Activated T-helper 2 cell treated with anti-CD3 and anti-CD28 coated beads, Interferon-gamma antibody, Interleukin-2, Interleukin-4, amounts not matched to agents 10 μg/mL and 5 μg/mL and 100 μg/mL, durations not matched to agents 14 hours and 24 hours and 36 hours (primary cell): ENCODE results near the gene E2F6. TPM values are rescaled to one million over a fixed set of nuclear protein-coding genes. Genes with fewer than 3 reads are reported as not detected.

ENCODE experiments used
- DNase-seq: peaks from one replicate; pipeline ENCODE4 v3.0.0; 2021; ENCODE audit warnings: low spot score
- H3K27ac Mint-ChIP-seq: one replicate; pipeline ENCODE4 v1.8.0; 2021; ENCODE audit warnings: mixed read lengths
- H3K27me3 Mint-ChIP-seq: one replicate; pipeline ENCODE4 v1.8.0; 2021; ENCODE audit warnings: low read depth, mixed read lengths
- H3K36me3 Mint-ChIP-seq: one replicate; pipeline ENCODE4 v1.8.0; 2021; ENCODE audit warnings: low read depth, mixed read lengths
- H3K4me1 Mint-ChIP-seq: one replicate; pipeline ENCODE4 v1.8.0; 2021; ENCODE audit warnings: low read depth, mixed read lengths
- H3K4me3 Mint-ChIP-seq: one replicate; pipeline ENCODE4 v1.8.0; 2021; ENCODE audit warnings: low read depth, mild to moderate bottlenecking, moderate library complexity, mixed read lengths
- H3K9me3 Mint-ChIP-seq: one replicate; pipeline ENCODE4 v1.8.0; 2021; ENCODE audit warnings: mixed read lengths
- intact Hi-C: fragments of 100-400 bp; cut with micrococcal nuclease; formaldehyde crosslinking; loops from one replicate; pipeline ENCODE4 v1.15.1; 2023
- total RNA-seq: library from RNA; stranded (reverse); gene quantifications from 2 replicates; pipeline ENCODE4 v1.2.3, GENCODE V29; 2022

Gene E2F6
- total RNA-seq, 1 donor from 2014 or later: 18.2 TPM

DNA sequence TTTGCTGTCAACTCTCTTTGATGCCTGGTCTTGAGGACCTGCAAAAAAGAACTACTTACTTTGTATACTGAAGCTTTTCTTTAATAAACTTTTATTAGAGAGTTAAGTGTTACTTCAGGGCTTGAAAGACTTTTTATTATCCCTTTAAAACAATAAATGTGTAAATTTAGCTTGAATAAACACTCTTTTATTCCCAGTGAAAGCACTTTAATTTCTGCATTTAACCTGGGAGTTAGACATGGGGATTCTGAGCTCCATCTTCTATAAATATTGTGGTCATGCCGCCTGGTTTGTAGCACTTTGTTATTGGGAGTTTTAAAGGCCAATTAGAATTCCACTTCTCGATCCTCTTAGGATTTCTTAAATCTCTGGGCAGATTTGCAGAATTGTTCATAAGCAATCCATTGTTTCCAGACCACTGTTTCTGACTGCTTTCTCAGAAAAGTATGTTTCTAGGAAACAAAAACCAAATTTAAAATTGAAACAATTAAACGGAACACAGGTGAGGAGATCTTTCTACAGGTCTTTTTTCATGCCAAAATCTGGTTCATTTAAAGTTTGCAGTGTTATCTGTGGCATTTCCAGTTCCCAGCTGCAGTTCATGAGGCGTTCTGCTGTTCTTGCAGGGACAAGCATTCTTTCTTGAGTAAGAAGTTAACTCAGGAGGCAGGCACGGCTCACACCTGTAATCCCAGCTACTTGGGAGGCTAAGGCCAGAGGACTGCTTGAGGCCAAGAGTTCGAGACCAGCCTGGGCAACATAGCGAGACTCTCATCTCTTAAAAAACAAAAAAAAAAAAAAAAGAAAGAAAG, 18.1 kb upstream of the E2F6 start:
- Mint-ChIP-seq H3K36me3 (no peaks in the 10 kb centered on the region), H3K4me1 (peaks cover 7% of the 10 kb centered on the region), H3K4me3 (no peak overlapping the region), H3K9me3 (no peaks in the 10 kb centered on the region), H3K27ac (no peak overlapping the region), H3K27me3 (peaks cover 59% of the 10 kb centered on the region)
- intact Hi-C loops: no loop called here
- DNase-seq: no peak

DNA sequence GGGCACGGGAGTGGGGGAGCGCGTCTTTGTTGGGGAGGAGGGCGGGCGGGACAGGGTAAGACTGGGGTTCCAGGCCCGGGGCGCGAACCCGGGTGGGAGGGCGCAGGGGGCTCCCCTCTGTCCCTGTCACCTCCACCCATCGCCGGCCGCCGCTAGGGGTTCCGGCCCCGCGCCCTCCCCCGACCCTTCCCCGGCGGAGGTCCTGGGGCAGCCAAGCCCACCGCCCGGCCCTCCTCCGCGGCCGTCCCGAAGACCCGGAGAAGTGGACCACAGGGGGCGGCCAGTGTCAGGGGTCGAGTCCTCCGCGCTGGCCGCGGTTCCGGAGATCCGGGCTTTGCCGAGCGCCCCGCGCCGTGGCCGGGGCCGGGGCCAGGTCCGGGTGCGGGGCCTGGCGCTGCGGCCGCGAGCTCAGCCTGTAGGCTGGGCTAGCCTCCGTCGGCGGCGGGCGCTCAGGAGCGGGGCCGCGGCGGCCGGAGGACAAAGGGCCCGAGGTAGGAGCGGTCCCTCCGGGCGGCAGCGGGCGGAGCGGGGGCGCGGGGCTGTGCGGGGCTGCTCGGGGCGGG, 16.6 kb upstream of the E2F6 start:
- H3K9me3 Mint-ChIP-seq: no peaks in the 10 kb centered on the region
- peaks cover 61% of the 10 kb centered on the region for H3K27me3 Mint-ChIP-seq
- intact Hi-C loops: no loop called here
- H3K27ac Mint-ChIP-seq: no peak overlapping the region
- DNase-seq: no peak
- peaks cover 7% of the 10 kb centered on the region for H3K4me1 Mint-ChIP-seq
- H3K4me3 Mint-ChIP-seq: no peak overlapping the region
- no peaks in the 10 kb centered on the region for H3K36me3 Mint-ChIP-seq

DNA sequence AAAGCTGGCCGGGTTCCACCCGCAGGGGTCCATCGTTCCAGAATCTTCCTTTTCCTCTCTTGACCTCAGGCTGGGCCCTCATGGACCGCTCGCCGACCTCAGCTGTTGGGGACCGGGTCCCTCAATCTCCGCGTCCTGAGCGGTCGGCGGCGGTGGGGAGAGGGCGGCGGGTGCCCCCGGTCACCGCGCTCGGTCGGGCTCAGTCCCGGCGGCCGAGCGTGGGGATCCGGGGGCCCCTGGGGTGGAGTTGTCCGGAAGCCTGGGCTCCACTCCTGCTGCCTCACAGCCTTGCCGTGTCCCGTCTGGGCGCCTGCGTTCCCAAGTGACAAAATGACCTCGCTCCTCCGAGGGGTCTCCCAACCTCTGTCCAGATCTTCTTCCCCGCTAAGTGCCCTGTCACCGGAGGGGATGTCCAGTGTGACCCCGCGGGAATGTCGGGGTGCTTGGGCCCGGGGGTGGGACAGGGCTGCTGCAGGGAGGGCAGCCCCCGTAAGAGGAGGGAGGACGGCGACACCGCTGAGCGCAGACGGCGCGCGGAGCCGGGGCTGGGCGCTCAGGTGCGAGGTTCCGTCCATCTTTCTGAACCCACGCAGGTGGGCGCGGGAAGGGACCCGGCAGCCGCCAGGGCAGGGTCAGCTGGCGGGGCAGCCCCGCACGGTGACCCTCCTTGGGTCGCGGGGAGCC, 16.0 kb upstream of the E2F6 start:
- intact Hi-C loops: no loop called here
- DNase-seq: no peak
- no peaks in the 10 kb centered on the region for H3K36me3 Mint-ChIP-seq
- no peak overlapping the region for H3K4me3 Mint-ChIP-seq
- no peaks in the 10 kb centered on the region for H3K9me3 Mint-ChIP-seq
- peaks cover 55% of the 10 kb centered on the region for H3K27me3 Mint-ChIP-seq
- H3K4me1 Mint-ChIP-seq: peaks cover 7% of the 10 kb centered on the region
- H3K27ac Mint-ChIP-seq: no peak overlapping the region

DNA sequence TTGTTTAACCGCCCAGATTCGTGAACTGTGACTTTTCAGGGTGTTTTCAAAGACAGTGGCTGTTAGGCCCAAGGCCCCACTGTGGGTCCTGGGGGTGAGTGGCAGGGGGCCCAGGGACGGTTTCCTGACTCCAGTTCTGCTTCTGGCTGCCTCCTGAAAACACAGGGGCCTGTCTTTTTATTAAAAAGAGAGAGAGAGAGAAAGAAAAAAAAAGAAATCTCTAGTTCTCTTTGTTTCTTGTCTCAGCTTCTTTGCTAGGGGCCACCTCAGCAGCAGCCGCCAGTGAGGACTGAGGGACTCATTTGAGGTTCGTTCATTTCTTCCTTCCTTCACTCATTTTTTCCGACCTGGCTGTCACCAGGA, 15.4 kb upstream of the E2F6 start:
- no peaks in the 10 kb centered on the region for H3K9me3 Mint-ChIP-seq
- intact Hi-C loops: no loop called here
- peaks cover 7% of the 10 kb centered on the region for H3K4me1 Mint-ChIP-seq
- no peak overlapping the region for H3K27ac Mint-ChIP-seq
- no peaks in the 10 kb centered on the region for H3K36me3 Mint-ChIP-seq
- peaks cover 55% of the 10 kb centered on the region for H3K27me3 Mint-ChIP-seq
- no peak overlapping the region for H3K4me3 Mint-ChIP-seq
- no peak for DNase-seq

DNA sequence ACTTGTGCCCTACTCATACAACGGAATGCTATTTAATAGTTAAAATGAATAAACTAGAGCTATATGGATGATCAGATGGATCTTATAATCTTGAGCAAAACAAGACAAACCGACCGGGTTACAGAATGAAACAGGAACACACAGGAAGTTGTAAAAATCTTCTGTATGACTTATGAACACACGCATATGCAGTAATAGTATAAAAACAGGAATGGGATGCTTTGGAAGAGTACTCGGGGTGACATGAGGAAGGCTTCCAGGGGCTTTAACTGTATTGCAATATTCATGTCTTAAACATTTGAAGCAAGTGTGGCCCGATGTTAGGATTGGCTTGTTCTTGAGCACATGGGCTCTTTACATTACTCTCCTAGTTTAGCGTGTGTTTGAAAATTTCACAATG, 14.9 kb upstream of the E2F6 start:
- Mint-ChIP-seq H3K36me3 (no peaks in the 10 kb centered on the region), H3K27me3 (peaks cover 53% of the 10 kb centered on the region), H3K27ac (no peak overlapping the region), H3K9me3 (no peaks in the 10 kb centered on the region), H3K4me1 (peaks cover 7% of the 10 kb centered on the region), H3K4me3 (no peak overlapping the region)
- no peak for DNase-seq
- intact Hi-C loops: no loop called here

DNA sequence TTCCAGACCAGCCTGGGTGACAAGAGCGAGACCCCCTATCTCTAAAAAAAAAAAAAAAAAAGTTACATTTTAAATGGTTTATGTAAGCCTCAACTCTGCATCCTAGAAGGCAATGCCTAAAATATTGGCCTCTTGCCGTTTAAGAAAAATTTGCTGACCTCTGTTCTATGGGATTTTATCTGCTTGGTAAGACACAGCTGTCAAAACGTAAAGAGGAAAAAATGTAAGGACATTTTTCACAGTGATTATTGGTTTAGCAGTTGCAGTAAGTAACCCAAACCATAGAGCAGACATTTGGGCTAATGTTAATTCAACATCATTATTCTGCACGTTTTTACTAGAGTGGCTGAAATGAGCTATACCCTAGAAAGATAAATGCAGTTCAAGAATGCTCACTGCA, 14.4 kb upstream of the E2F6 start:
- Mint-ChIP-seq H3K27me3 (peaks cover 48% of the 10 kb centered on the region), H3K27ac (no peak overlapping the region), H3K9me3 (no peaks in the 10 kb centered on the region), H3K4me3 (no peak overlapping the region), H3K4me1 (peaks cover 7% of the 10 kb centered on the region), H3K36me3 (no peaks in the 10 kb centered on the region)
- DNase-seq: no peak
- intact Hi-C loops: no loop called here

DNA sequence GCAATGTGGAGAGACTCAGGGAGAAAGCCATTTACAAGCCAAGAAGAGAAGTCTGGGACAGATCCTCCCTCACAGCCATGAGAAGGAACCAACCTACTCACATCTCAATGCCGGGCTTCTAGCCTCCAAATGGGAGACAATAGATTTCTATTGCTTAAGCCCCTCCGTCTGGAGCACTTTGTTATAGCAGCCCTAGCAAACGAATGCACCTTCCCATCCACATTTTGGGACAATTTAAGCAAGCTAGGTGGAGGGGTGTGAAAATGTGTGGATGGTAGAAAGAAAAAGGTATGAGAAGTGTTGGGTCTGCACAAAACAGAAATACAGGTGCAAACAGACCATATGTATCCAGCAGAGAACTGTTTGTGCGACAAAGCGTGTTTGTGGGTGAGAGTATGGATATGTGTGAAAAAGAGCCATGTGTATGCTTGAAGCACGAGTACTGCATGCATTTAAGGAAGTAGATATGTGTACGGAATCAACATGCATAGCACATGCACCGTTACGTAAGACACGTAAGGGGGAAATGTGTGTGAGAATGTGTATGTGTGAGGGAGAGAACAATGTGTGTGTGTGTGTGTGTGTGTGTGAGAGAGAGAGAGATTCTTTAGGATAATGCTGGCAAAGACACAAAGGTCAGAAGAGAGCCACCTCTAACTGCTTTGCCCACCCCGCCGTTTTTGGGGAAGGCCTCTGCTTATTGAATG, 13.1 kb upstream of the E2F6 start:
- H3K4me1 Mint-ChIP-seq: peaks cover 7% of the 10 kb centered on the region
- H3K27ac Mint-ChIP-seq: no peak overlapping the region
- H3K4me3 Mint-ChIP-seq: no peak overlapping the region
- DNase-seq: no peak
- H3K27me3 Mint-ChIP-seq: peaks cover 40% of the 10 kb centered on the region
- no peaks in the 10 kb centered on the region for H3K36me3 Mint-ChIP-seq
- intact Hi-C loops: loop anchor here (1.0 to 5.0 kb wide), 2 partner anchors 105 to 203 kb away; no protein-coding TSS in a partner anchor
- H3K9me3 Mint-ChIP-seq: no peaks in the 10 kb centered on the region

DNA sequence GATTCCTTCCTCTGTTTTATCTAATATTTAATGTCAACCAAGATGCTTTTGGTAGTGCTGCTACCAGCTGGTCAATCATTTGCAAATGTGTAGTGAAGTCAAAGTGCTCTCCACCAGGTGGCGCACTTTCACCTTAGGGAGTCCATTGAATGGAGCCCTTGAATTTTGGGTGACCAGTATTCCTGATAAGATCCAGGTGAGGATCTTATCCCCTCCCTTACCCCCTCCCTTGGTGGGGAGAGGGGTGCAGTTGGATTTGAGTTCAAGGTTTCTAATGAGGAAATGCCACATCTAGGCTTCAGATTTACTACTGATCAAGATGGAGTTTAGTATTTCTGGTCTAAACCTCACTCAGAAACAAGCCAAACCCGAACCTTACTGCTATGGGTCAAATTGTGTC, 12.0 kb upstream of the E2F6 start:
- no peaks in the 10 kb centered on the region for H3K36me3 Mint-ChIP-seq
- H3K27me3 Mint-ChIP-seq: peaks cover 29% of the 10 kb centered on the region
- intact Hi-C loops: loop anchor here (1.0 to 5.0 kb wide), 2 partner anchors 106 to 204 kb away; no protein-coding TSS in a partner anchor
- H3K4me1 Mint-ChIP-seq: peaks cover under 1% of the 10 kb centered on the region
- no peaks in the 10 kb centered on the region for H3K9me3 Mint-ChIP-seq
- H3K27ac Mint-ChIP-seq: no peak overlapping the region
- no peak overlapping the region for H3K4me3 Mint-ChIP-seq
- peak; percentile 65 for DNase-seq

DNA sequence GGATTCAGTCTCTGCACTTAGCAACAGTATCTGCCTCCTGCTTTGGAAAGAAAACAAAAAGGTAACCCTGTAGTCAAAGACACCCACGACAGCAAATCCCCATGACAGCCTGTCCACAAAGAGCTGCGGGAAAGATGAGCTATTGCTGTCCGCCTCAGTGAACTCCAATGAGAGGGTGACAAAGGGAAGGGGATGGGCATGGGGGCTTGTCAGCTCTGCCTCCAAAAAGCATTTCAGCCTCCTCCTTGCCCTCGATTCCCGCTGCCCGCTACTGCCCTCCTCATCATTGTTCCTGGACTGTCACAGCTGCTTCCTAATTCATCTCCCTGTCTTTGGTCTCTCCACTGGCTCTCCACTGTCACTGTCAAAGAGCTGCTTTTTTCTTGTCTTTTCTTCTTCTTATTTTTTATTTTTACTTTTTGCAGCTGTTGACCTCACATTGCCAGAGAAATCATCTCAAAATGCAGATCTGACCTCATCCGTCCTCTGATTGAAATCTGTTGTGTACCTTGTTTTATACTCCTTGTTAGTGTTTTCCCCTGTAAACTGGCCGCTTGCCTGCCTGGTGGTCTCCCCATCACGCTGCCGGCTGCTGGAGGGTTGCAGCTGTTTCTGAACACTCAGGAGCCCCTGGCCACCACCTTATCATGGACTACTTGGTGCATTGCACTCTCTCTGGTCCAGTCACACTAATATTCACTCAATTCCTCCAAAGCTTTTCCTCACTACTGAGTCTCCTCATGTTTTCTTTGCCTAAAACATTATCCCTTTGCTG, 7.9 kb upstream of the E2F6 start:
- intact Hi-C loops: no loop called here
- no peaks in the 10 kb centered on the region for H3K36me3 Mint-ChIP-seq

DNA sequence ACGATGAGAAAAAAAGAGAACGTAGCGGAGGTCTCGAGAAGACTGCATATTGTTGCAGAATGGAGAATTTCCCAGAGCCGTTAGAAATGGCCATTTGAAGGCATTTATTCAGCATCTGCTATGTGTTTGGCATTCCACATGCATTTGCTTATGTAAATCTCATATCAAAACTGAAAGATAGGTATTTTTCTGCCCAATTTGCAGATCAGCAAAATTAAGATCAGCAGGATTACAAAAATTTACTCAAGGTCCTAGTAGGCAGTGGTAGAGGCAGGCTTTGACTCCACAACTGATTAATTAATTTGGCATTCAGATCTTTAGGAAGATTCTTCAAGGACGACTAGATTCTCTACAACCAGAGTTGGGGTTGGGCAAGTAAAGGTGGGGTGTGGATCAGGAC, 1.8 kb upstream of the E2F6 start:
- H3K36me3 Mint-ChIP-seq: peaks cover 18% of the 10 kb centered on the region
- no peaks in the 10 kb centered on the region for H3K27me3 Mint-ChIP-seq
- intact Hi-C loops: loop anchor here (5.0 to 10.0 kb wide), 5 partner anchors 125 to 653 kb away; partner anchors contain the start of genes LPIN1, PDIA6 and ROCK2
- no peak for DNase-seq
- peaks cover 19% of the 10 kb centered on the region for H3K4me1 Mint-ChIP-seq
- no peak overlapping the region for H3K4me3 Mint-ChIP-seq
- no peaks in the 10 kb centered on the region for H3K9me3 Mint-ChIP-seq
- no peak overlapping the region for H3K27ac Mint-ChIP-seq

More for the DNA sequence above, 7.9 kb upstream of the E2F6 start:
- no peak for DNase-seq
- Mint-ChIP-seq H3K27ac (no peak overlapping the region), H3K9me3 (no peaks in the 10 kb centered on the region), H3K4me3 (no peak overlapping the region), H3K27me3 (peaks cover 2% of the 10 kb centered on the region), H3K4me1 (peaks cover 4% of the 10 kb centered on the region)

DNA sequence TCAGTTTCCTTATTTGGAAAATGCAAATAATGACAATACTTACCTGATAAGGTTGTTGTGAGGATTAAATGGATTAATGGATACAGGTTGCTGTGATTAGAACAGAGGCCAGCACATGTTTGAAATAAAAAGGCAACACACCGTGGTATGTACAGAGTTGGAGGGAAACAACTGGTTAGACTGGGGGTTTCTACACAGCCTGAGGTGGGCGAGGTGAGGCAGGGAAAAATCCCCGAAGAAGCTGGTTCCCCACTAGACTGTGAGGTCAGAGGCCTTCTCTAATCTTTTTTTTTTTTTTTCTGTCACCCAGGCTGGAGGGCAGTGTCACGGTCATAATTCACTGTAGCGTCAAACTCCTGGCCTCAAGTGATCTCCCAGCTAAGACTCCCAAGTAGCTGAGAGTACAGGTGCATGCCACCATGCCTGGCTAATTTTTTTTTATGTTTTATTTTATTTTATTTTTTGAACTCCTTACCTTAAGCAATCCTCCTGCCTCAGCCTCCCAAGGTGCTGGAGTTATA, 1.2 kb upstream of the E2F6 start:
- intact Hi-C loops: loop anchor here (5.0 to 10.0 kb wide), 5 partner anchors 125 to 652 kb away; partner anchors contain the start of genes LPIN1, PDIA6 and ROCK2
- no peak for DNase-seq
- H3K27me3 Mint-ChIP-seq: no peaks in the 10 kb centered on the region
- peak overlapping the region; percentile 96 for H3K4me3 Mint-ChIP-seq
- H3K9me3 Mint-ChIP-seq: no peaks in the 10 kb centered on the region
- H3K27ac Mint-ChIP-seq: no peak overlapping the region
- peaks cover 24% of the 10 kb centered on the region for H3K4me1 Mint-ChIP-seq
- peaks cover 23% of the 10 kb centered on the region for H3K36me3 Mint-ChIP-seq
